GM12875 (cell line): ENCODE results near the gene THEMIS.

ENCODE experiments used
- H3K4me3 ChIP-seq: one replicate; pipeline ENCODE4 v1.5.1; 2011; ENCODE audit warnings: low read depth, low read length, control low read depth
- TF ChIP-seq, protein P1 (sequence below): IDR thresholded peaks from 2 replicates; pipeline ENCODE4 v1.5.1; 2011; ENCODE audit warnings: low read depth, mild to moderate bottlenecking, control low read depth, inconsistent platforms, low read length, moderate library complexity, borderline replicate concordance; ENCODE audit not compliant: insufficient read depth

Gene THEMIS

DNA sequence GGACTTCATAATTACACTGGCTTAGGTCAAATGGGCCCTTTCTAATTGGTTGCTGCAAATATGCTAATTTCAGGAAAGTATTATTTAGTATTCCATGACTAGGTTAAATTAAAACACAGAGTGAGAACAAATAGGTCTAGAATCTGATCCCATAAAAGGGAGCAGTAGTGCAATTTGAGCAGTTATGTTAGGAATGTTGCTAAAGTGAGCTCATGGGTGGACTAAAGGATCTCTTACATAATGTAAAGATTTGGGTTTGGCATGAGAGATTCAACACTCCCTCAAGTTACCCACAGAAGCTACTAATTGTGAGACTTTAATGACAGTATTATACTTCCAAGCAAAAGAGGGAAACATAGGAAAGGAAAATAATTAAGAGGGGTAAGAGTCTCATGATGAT, 214.8 kb downstream of the THEMIS start:
- TF ChIP-seq, protein P1, sequence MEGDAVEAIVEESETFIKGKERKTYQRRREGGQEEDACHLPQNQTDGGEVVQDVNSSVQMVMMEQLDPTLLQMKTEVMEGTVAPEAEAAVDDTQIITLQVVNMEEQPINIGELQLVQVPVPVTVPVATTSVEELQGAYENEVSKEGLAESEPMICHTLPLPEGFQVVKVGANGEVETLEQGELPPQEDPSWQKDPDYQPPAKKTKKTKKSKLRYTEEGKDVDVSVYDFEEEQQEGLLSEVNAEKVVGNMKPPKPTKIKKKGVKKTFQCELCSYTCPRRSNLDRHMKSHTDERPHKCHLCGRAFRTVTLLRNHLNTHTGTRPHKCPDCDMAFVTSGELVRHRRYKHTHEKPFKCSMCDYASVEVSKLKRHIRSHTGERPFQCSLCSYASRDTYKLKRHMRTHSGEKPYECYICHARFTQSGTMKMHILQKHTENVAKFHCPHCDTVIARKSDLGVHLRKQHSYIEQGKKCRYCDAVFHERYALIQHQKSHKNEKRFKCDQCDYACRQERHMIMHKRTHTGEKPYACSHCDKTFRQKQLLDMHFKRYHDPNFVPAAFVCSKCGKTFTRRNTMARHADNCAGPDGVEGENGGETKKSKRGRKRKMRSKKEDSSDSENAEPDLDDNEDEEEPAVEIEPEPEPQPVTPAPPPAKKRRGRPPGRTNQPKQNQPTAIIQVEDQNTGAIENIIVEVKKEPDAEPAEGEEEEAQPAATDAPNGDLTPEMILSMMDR, result no peak
- H3K4me3 ChIP-seq, result no peak overlapping the region

DNA sequence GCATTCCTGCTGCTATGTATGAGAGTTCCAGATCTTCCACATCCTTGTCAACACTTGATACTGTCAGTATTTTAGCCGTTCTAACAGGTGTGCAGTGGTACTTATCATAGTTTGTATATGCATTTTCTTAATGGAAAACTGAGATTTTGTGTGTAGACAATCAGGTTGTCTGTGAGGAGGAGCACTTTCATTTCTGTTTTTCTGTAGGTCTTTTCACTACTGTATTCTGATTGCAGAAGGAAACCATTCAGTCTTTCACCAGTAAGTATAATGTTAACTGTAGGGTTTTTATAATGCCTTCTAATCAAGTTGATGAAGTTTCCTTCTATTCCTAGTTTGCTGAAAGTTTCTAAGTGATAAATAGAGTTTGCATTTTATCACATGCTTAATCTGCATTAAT, 216.4 kb downstream of the THEMIS start:
- TF ChIP-seq, protein P1, result no peak

More for the DNA sequence above, 216.4 kb downstream of the THEMIS start:
- H3K4me3 ChIP-seq, result no peak overlapping the region
